Thymus (tissue), 11 donors: Measurements from ENCODE around the gene RARB. TPM values are rescaled to one million over a fixed set of nuclear protein-coding genes. Genes with fewer than 3 reads are reported as not detected.

Experiments
- DNase-seq, 9 donors: peaks; one replicate each; pipeline ENCODE4 v3.0.0-alpha.2; 2013; ENCODE audit warnings: low spot score in 9 of 9, low read depth in 6 of 9, missing footprints in 1 of 9
- H3K27ac ChIP-seq, 2 donors: one replicate each; pipeline ENCODE4 v1.5.1; 2013; ENCODE audit warnings: control low read depth in 1 of 2, low read depth in 1 of 2, low read length in 1 of 2, mild to moderate bottlenecking in 1 of 2, moderate library complexity in 1 of 2
- H3K27me3 ChIP-seq, 2 donors: one replicate each; pipeline ENCODE4 v1.5.1; 2013; ENCODE audit warnings: low read length in 1 of 2; ENCODE audit not compliant: control insufficient read depth in 2 of 2, insufficient read depth in 1 of 2
- H3K36me3 ChIP-seq, 2 donors: one replicate each; pipeline ENCODE4 v1.5.1; 2013; ENCODE audit warnings: low read length in 1 of 2, mild to moderate bottlenecking in 1 of 2, moderate library complexity in 1 of 2; ENCODE audit not compliant: control insufficient read depth in 2 of 2, insufficient read depth in 2 of 2
- H3K4me1 ChIP-seq, 2 donors: one replicate each; pipeline ENCODE4 v1.5.1; 2013; ENCODE audit warnings: low read length in 2 of 2; ENCODE audit not compliant: control insufficient read depth in 2 of 2, insufficient read depth in 2 of 2
- H3K4me3 ChIP-seq, 2 donors: one replicate each; pipeline ENCODE4 v1.5.1; 2013; ENCODE audit warnings: low read length in 2 of 2, control low read depth in 1 of 2, mild to moderate bottlenecking in 1 of 2
- H3K9me3 ChIP-seq, 2 donors: one replicate each; pipeline ENCODE4 v1.5.1; 2013; ENCODE audit warnings: low read length in 1 of 2, mild to moderate bottlenecking in 1 of 2; ENCODE audit not compliant: control insufficient read depth in 2 of 2, insufficient read depth in 1 of 2
- WGBS: extraction: QIAGEN DNeasy Blood & Tissue Kit; methylation state at CpG from one replicate; pipeline ENCODE4 v1.1.7; 2013; 5-methylcytosine and 5-hydroxymethylcytosine counted together
- polyA plus RNA-seq: library from polyadenylated mRNA; stranded (reverse); fragments of 200-250 nt; gene quantifications from one replicate; pipeline ENCODE4 v1.2.3, GENCODE V29; 2013
- total RNA-seq: library from RNA; stranded (reverse); fragments of 120-200 nt; gene quantifications from one replicate; pipeline ENCODE4 v1.2.4, GENCODE V29; 2013
- donor health status: healthy.

Gene RARB
- total and polyA plus RNA-seq, 2 donors = 0.89 to 1.7 TPM

DNA sequence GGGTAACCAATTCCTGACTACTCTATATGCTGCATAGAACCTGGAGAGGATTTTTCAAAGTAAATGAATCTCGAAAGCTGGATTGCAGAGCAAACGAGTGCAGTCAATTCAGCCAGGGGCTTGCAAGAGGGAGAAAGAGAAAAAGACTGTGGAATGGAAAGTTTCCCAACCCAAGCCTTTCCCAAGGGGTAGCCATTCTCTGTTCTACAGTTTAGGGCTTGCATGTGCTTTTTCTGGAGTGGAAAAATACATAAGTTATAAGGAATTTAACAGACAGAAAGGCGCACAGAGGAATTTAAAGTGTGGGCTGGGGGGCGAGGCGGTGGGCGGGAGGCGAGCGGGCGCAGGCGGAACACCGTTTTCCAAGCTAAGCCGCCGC is 511 bp upstream of the RARB start:
- WGBS = 5% methylated on average over 13 of the region's 13 CpGs
- H3K4me1 ChIP-seq = peaks cover 0 to 3% of the 10 kb centered on the region in 2 donors
- H3K27me3 ChIP-seq = peaks cover 16 to 53% of the 10 kb centered on the region in 2 donors

GRCh38 chr3:25428789-25429335 is 799 bp downstream of the RARB start:
- Histone ChIP-seq H3K4me3 (no peak overlapping the region), H3K4me1 (peaks cover 0 to 3% of the 10 kb centered on the region in 2 donors), H3K27ac (peak overlapping the region in 1 of 2 donors; percentile 43), H3K27me3 (peaks cover 16 to 56% of the 10 kb centered on the region in 2 donors), H3K36me3 (no peaks in the 10 kb centered on the region), H3K9me3 (peaks cover 0 to 3% of the 10 kb centered on the region in 2 donors)
- 15% methylated on average over 6 of the region's 6 CpGs for WGBS
- no peak for DNase-seq

More for the DNA sequence above, 511 bp upstream of the RARB start:
- Histone ChIP-seq H3K36me3 (no peaks in the 10 kb centered on the region), H3K27ac (no peak overlapping the region), H3K4me3 (peak overlapping the region; percentile 9 to 11), H3K9me3 (peaks cover 0 to 3% of the 10 kb centered on the region in 2 donors)
- no peak for DNase-seq

DNA sequence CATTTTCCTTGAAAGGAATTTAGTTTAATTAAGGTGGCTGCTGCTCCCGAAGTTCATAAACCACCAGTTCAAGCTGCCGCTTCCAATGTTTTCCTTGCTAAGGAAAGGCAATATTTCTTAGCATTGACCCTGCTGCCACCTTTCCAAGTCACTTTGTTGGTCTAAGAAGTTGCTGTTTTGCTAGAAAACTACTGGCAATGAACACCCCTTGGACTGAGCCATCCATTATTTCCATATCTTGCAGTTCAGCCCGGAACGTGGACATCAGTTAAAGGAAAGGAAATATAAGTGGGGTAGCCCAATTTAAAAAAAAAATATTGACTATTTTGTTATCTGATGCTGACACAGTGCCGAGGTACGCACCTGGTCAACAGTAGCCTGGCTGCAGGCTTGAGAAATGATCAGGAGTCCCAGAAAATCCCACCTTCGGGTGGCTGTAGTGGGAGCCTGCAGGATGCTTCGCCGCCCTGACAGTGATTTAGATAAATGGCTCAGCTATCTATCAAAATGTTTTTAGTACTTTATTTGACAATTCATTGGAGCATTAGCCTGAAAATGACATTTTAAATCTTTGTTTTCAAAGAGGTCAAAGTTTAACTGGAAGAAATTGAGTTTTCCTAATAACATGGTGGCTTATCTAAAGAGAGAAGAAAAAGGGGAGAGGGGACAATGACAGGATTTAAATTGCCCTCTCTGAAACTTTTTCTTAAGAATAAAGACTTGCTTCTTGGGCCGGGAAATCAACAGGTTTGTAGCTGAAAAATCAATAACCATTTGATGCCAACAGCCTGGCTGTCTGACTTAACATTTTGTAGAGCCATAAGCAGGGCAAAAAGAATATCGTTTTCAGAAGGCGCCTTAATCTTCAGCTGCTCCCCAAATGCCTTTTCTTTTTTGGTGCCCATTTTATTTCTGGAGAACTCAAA is 1.6 kb downstream of the RARB start:
- 56% methylated on average over 12 of the region's 12 CpGs for WGBS
- Histone ChIP-seq H3K27me3 (peaks cover 16 to 56% of the 10 kb centered on the region in 2 donors), H3K4me3 (no peak overlapping the region), H3K27ac (no peak overlapping the region), H3K4me1 (peaks cover 0 to 3% of the 10 kb centered on the region in 2 donors), H3K36me3 (no peaks in the 10 kb centered on the region), H3K9me3 (peaks cover 0 to 3% of the 10 kb centered on the region in 2 donors)
- no peak for DNase-seq

DNA sequence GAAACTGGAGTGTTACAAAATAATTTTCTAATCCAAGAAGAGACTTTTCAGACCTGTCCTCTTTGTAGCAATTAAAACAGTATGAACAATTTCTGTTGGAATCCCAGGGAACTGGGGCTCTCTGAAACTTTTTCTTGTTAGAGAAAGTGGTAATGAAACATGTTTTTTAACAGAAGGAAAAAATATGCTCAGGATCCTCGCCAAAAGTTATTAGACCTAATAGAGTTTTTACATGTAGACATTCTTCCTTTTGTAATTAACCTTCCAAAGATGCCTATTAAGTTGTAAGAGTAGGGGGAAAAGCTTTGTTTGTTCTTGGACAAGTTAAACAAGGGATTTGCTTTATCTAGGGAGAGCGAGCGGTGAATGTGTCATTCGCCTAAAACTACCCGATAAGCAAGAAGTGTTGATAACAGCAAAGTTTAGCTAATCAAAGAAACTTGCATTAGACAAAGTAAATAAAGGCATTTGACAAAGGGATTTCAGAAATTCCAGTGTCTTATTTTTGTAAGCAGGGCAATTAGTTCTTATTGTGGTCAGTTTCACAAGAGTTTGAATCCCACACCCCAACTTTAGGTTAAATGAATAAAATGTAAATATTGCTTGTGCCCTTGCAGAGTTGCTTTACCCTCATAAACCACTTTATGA is 2.3 kb downstream of the RARB start:
- WGBS = 80% methylated on average over 5 of the region's 5 CpGs
- H3K27ac ChIP-seq = no peak overlapping the region
- peaks cover 0 to 3% of the 10 kb centered on the region in 2 donors for H3K9me3 ChIP-seq
- no peak overlapping the region for H3K4me3 ChIP-seq
- H3K4me1 ChIP-seq = peaks cover 0 to 3% of the 10 kb centered on the region in 2 donors
- H3K36me3 ChIP-seq = no peaks in the 10 kb centered on the region
- peaks cover 16 to 56% of the 10 kb centered on the region in 2 donors for H3K27me3 ChIP-seq
- DNase-seq = no peak

DNA sequence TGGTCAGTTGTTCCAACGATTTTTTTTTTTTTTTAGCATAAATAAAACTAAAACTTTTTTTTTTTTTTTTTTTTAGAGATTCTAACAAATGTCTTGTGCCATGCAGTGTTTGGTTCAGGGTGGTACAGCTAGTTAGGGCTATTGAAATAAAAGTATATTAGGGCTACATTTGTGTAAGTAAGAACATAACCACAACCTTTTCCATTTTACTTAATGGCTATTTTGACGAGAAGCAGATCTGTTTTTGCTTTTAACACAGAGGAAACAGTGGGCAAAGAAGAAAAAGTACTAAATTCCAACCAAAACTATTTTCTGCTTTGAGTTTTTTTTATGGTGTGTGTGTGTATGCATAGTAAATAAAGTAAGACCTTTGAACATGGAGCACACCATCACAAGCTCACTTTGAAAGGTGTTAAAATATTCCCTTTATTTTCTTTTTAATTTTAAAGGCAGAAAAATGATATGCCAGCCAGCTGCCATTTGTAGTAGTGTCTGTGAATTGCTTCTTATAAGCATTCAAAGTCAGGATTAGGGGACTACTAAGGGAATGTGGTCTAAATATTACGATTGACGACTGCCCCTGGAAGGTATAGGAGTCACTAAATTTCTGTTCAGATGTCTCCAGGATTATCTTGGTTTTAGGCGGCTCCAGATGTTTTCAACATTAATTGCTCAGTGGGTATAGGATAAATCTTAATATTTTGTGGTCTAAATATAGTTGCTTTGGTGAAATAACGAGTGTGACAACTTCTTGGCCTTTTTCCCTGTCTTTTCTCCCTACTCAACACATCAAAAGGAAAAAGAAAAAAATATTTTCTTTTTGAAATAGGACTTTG is 3.1 kb downstream of the RARB start:
- Histone ChIP-seq H3K36me3 (no peaks in the 10 kb centered on the region), H3K27ac (no peak overlapping the region), H3K4me1 (peaks cover 0 to 3% of the 10 kb centered on the region in 2 donors), H3K9me3 (peaks cover 0 to 3% of the 10 kb centered on the region in 2 donors), H3K27me3 (peaks cover 16 to 51% of the 10 kb centered on the region in 2 donors), H3K4me3 (no peak overlapping the region)
- WGBS = 61% methylated on average over 6 of the region's 6 CpGs
- no peak for DNase-seq

- no peak for DNase-seq
- WGBS = 93% methylated on average over 4 of the region's 4 CpGs
- peaks cover 0 to 3% of the 10 kb centered on the region in 2 donors for H3K9me3 ChIP-seq
- no peaks in the 10 kb centered on the region for H3K36me3 ChIP-seq
- peaks cover 11 to 40% of the 10 kb centered on the region in 2 donors for H3K27me3 ChIP-seq
- peaks cover 0 to 3% of the 10 kb centered on the region in 2 donors for H3K4me1 ChIP-seq
- no peak overlapping the region for H3K4me3 ChIP-seq
- H3K27ac ChIP-seq = no peak overlapping the region
Measured at GRCh38 chr3:25432176-25432720, 4.2 kb downstream of the RARB start.

DNA sequence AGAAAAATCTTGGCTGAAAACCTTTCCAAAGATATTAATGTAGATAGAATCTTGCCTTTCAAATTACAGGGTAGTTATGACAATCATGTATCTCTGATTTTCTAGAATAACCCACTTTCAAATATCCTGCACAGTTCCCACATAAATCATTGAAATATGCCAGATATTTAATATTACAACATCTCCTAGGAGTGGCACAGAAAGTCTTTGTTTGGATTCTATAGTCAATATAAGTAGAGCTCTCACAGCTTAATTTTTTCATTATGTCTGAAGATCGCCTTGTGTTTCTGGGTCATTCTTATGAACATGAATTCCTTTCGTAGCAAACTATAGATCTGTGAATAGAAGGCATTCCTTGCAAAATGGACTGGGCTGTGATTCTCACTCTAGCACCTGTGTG is 5.0 kb downstream of the RARB start:
- DNase-seq = no peak
- Histone ChIP-seq H3K27ac (no peak overlapping the region), H3K27me3 (peaks cover 6 to 31% of the 10 kb centered on the region in 2 donors), H3K4me1 (peaks cover 0 to 2% of the 10 kb centered on the region in 2 donors), H3K4me3 (no peak overlapping the region), H3K36me3 (no peaks in the 10 kb centered on the region), H3K9me3 (peaks cover 0 to 3% of the 10 kb centered on the region in 2 donors)
- WGBS = 94% methylated on average over 2 of the region's 2 CpGs

GRCh38 chr3:25433868-25434267 is 5.8 kb downstream of the RARB start:
- no peaks in the 10 kb centered on the region for H3K9me3 ChIP-seq
- no peaks in the 10 kb centered on the region for H3K4me1 ChIP-seq
- no peaks in the 10 kb centered on the region for H3K36me3 ChIP-seq
- H3K4me3 ChIP-seq = no peak overlapping the region
- H3K27ac ChIP-seq = no peak overlapping the region
- no peak for DNase-seq
- WGBS = 31% methylated on average over 5 of the region's 5 CpGs
- H3K27me3 ChIP-seq = peaks cover 6 to 24% of the 10 kb centered on the region in 2 donors
